ENCODE data around the gene FBXL20. TPM values are rescaled to one million over a fixed set of nuclear protein-coding genes. Genes with fewer than 3 reads are reported as not detected.

FBXL20 gene
- total and polyA plus RNA-seq, 2 donors (not counting 3 experiments of a cell fraction or from before 2014, with no cell fraction given), result 4.6 to 18.0 TPM

GRCh38 chr17:39223907-39224777 is 177.3 kb downstream of the FBXL20 start:
- no TSS peak for BruUV-seq (replicated peaks)
- H3K79me2 ChIP-seq (ENCODE audit: control insufficient read depth, insufficient read depth, low read length), result no peaks in the 10 kb centered on the region
- CTCF ChIA-PET, result interaction anchor here (1.4 to 3.8 kb wide), 3 partner anchors 8 to 59 kb away, joined by 4 to 15 read pairs (median 8); no protein-coding TSS in a partner anchor

More at GRCh38 chr17:39223907-39224777, 177.3 kb downstream of the FBXL20 start:
- H3K36me3 ChIP-seq (ENCODE audit: control insufficient read depth in 2 of 2, extremely low read depth in 1 of 2, insufficient read depth in 2 of 2, low read length in 2 of 2), result no peaks in the 10 kb centered on the region
- POLR2A ChIA-PET, result no interaction called here
- H3K9me1 ChIP-seq (replicated peaks; ENCODE audit: control insufficient read depth, extremely low read depth, insufficient read depth, low read length), result no peaks in the 10 kb centered on the region
- no peak overlapping the region for H3K4me2 ChIP-seq (ENCODE audit: insufficient read depth, low read length)
- no peaks in the 10 kb centered on the region for H3K9me3 ChIP-seq (replicated peaks; ENCODE audit: control insufficient read depth, insufficient read depth, low read length)
- dilution Hi-C loops (cut with MboI; ENCODE audit: extremely low pct_ligation_motif_present, low sequenced_read_pairs) (no loop called here), intact Hi-C loops (cut with micrococcal nuclease) (loop anchor here (2.0 kb wide), 1 partner anchor 23 kb away; the partner anchor contains the start of gene RPL19)
- H3K27me3 ChIP-seq (ENCODE audit: control insufficient read depth in 2 of 2, insufficient read depth in 2 of 2, low read length in 2 of 2), result peaks cover 29 to 34% of the 10 kb centered on the region in 2 experiments
- DNase-seq (ENCODE audit: low read depth, low spot score) (no peak), FAIRE-seq (no peak)
- H4K20me1 ChIP-seq (replicated peaks; ENCODE audit: control insufficient read depth, extremely low read depth, insufficient read depth, low read length), result no peaks in the 10 kb centered on the region
- H2AFZ ChIP-seq (ENCODE audit: low read depth, low read length), result no peak overlapping the region
- TF ChIP-seq POLR2A (IDR thresholded peaks at IDR 0.05; ENCODE audit: low read depth, low read length) (no peak), EZH2 (IDR thresholded peaks at IDR 0.05; ENCODE audit: borderline replicate concordance, low read depth, low read length, severe bottlenecking) (no peak), FOS (IDR thresholded peaks at IDR 0.05; ENCODE audit: borderline replicate concordance, insufficient read depth, low read length) (no peak), JUN (IDR thresholded peaks at IDR 0.05; ENCODE audit: borderline replicate concordance, insufficient read depth, insufficient read length, low read depth) (no peak), GATA2 (IDR thresholded peaks at IDR 0.05; ENCODE audit: insufficient read depth, insufficient read length, low read depth, low read length) (no peak), MAX (IDR thresholded peaks at IDR 0.05; ENCODE audit: insufficient read depth, insufficient read length) (no peak), POLR2AphosphoS5 (IDR thresholded peaks at IDR 0.05; ENCODE audit: insufficient read depth, low read depth, low read length) (no peak)
- H3K4me1 ChIP-seq (ENCODE audit: control insufficient read depth, extremely low read depth, insufficient read depth, low read length), result peaks cover 10% of the 10 kb centered on the region
- H3K27ac ChIP-seq (ENCODE audit: insufficient read depth, low read depth, low read length), result no peak overlapping the region
- no peak overlapping the region for H3K9ac ChIP-seq (replicated peaks; ENCODE audit: extremely low read depth, insufficient read depth, low read length)
- H3K4me3 ChIP-seq (replicated peaks in 1 of 3; ENCODE audit: insufficient read depth in 1 of 3, low read depth in 1 of 3, low read length in 3 of 3), result no peak overlapping the region

All from endothelial cell of umbilical vein (primary cell).